MCF 10A (cell line): ENCODE results near the gene KLHL21. TPM values are rescaled to one million over a fixed set of nuclear protein-coding genes. Genes with fewer than 3 reads are reported as not detected.

Experiments used
- BruUV-seq: library from RNA; stranded (reverse); fragments of 400-500 nt; replicated peaks from 2 replicates; lab custom pipeline; 2021; lab: Mats Ljungman, UMichigan
- CTCF ChIA-PET: fragments of 300-600 bp; sonication (Branson Sonifier 250); formaldehyde crosslinking; extraction: SDS; loops from one replicate; lab custom pipeline; 2021; ENCODE audit warnings: antibody characterized with exemption, inconsistent platforms; lab: Yijun Ruan, JAX
- POLR2A ChIA-PET: fragments of 300-600, 350-650 bp; sonication (Branson Sonifier 250); formaldehyde crosslinking; extraction: SDS; loops from one replicate; lab custom pipeline; 2020; ENCODE audit warnings: antibody characterized with exemption, inconsistent platforms; lab: Yijun Ruan, JAX
- DNase-seq: peaks from one replicate; pipeline ENCODE4 v3.0.0-alpha.2; 2018; ENCODE audit not compliant: unreplicated experiment
- H3K27ac Mint-ChIP-seq: one replicate; pipeline ENCODE4 v1.8.0; 2022; ENCODE audit warnings: mild to moderate bottlenecking, low read depth, mixed read lengths; ENCODE audit not compliant: unreplicated experiment
- H3K27me3 Mint-ChIP-seq: one replicate; pipeline ENCODE4 v1.8.0; 2022; ENCODE audit warnings: mixed read lengths; ENCODE audit not compliant: insufficient read depth, unreplicated experiment
- H3K36me3 Mint-ChIP-seq: one replicate; pipeline ENCODE4 v1.8.0; 2022; ENCODE audit warnings: mild to moderate bottlenecking, moderate library complexity, mixed read lengths; ENCODE audit not compliant: insufficient read depth, unreplicated experiment
- H3K4me1 Mint-ChIP-seq: one replicate; pipeline ENCODE4 v1.8.0; 2022; ENCODE audit warnings: mixed read lengths; ENCODE audit not compliant: insufficient read depth, unreplicated experiment
- H3K4me3 Mint-ChIP-seq: one replicate; pipeline ENCODE4 v1.8.0; 2022; ENCODE audit warnings: mild to moderate bottlenecking, moderate library complexity, mixed read lengths; ENCODE audit not compliant: unreplicated experiment
- H3K9me3 Mint-ChIP-seq: one replicate; pipeline ENCODE4 v1.8.0; 2022; ENCODE audit warnings: mixed read lengths; ENCODE audit not compliant: unreplicated experiment
- intact Hi-C: fragments of 100-400 bp; cut with micrococcal nuclease; formaldehyde crosslinking; loops from 2 replicates; pipeline ENCODE4 v1.14.1; 2022
- total RNA-seq: library from RNA; stranded (reverse); gene quantifications from 2 replicates; pipeline ENCODE4 v1.2.3, GENCODE V29; 2022
- TF ChIP-seq, protein P1 (sequence below): fragments of 200-600 bp; IDR thresholded peaks from one replicate; pipeline ENCODE4 v1.8.0; 2022; ENCODE audit warnings: antibody characterized with exemption, mild to moderate bottlenecking; ENCODE audit not compliant: unreplicated experiment

KLHL21 gene
- total RNA-seq, 1 experiment from 2014 or later = 14.0 TPM

GRCh38 chr1:6574025-6574620, 28.5 kb downstream of the KLHL21 start:
- ChIA-PET CTCF (interaction anchor here (2.2 kb wide), 1 partner anchor 20 kb away, joined by 13 read pairs; the partner anchor contains the start of genes NOL9 and TAS1R1), POLR2A (no interaction called here)
- H3K4me3 Mint-ChIP-seq = no peak overlapping the region
- no peaks in the 10 kb centered on the region for H3K36me3 Mint-ChIP-seq
- TF ChIP-seq, protein P1, sequence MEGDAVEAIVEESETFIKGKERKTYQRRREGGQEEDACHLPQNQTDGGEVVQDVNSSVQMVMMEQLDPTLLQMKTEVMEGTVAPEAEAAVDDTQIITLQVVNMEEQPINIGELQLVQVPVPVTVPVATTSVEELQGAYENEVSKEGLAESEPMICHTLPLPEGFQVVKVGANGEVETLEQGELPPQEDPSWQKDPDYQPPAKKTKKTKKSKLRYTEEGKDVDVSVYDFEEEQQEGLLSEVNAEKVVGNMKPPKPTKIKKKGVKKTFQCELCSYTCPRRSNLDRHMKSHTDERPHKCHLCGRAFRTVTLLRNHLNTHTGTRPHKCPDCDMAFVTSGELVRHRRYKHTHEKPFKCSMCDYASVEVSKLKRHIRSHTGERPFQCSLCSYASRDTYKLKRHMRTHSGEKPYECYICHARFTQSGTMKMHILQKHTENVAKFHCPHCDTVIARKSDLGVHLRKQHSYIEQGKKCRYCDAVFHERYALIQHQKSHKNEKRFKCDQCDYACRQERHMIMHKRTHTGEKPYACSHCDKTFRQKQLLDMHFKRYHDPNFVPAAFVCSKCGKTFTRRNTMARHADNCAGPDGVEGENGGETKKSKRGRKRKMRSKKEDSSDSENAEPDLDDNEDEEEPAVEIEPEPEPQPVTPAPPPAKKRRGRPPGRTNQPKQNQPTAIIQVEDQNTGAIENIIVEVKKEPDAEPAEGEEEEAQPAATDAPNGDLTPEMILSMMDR = no peak
- no TSS peak for BruUV-seq
- peaks cover 6% of the 10 kb centered on the region for H3K4me1 Mint-ChIP-seq
- intact Hi-C loops = no loop called here
- H3K27ac Mint-ChIP-seq = no peak overlapping the region
- DNase-seq = no peak
- H3K27me3 Mint-ChIP-seq = peaks cover 6% of the 10 kb centered on the region
- no peaks in the 10 kb centered on the region for H3K9me3 Mint-ChIP-seq

DNA sequence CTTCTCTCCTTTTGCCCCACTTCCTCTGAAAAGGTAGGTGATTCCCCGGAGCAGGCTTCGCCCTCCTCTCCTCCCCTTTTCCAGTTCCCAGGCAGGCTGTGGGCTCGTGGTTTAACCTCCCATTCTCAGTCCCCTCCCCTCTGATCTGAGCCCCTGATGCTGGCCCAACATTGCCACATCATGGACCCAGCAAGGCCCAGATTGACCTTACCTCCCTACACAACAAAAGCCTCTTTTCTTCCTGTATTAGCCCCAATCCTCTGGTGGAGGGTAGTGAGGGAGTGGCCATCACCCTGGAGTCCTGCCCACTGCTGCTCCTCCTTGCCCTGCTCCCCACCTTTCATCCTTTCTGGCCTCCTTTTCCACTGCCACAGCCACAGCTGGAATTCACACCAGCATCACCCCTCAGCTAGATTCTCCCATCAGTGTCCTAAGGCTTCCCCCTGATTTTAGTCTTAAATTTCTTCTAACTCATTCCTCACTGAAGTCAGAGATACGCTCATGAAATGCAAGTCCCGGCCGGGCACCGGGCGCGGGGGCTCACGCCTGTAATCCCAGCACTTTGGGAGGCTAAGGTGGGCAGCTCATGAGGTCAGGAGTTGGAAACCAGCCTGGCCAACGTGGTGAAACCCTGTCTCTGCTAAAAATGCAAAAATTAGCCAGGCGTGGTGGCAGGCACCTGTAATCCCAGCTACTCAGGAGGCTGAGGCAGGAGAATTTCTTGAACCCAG, 29.9 kb downstream of the KLHL21 start:
- intact Hi-C loops = no loop called here
- H3K27me3 Mint-ChIP-seq = peaks cover 13% of the 10 kb centered on the region
- no peaks in the 10 kb centered on the region for H3K36me3 Mint-ChIP-seq
- ChIA-PET POLR2A (no interaction called here), CTCF (interaction anchor here (0.6 to 3.2 kb wide), 3 partner anchors 14 to 326 kb away, joined by 3 to 8 read pairs (median 6); partner anchors contain the start of genes NOL9 and TAS1R1)
- peak overlapping the region; percentile 13 for H3K27ac Mint-ChIP-seq
- TF ChIP-seq, protein P1 = no peak
- no peaks in the 10 kb centered on the region for H3K4me1 Mint-ChIP-seq
- BruUV-seq = no TSS peak
- H3K4me3 Mint-ChIP-seq = no peak overlapping the region
- H3K9me3 Mint-ChIP-seq = no peaks in the 10 kb centered on the region
- no peak for DNase-seq

DNA sequence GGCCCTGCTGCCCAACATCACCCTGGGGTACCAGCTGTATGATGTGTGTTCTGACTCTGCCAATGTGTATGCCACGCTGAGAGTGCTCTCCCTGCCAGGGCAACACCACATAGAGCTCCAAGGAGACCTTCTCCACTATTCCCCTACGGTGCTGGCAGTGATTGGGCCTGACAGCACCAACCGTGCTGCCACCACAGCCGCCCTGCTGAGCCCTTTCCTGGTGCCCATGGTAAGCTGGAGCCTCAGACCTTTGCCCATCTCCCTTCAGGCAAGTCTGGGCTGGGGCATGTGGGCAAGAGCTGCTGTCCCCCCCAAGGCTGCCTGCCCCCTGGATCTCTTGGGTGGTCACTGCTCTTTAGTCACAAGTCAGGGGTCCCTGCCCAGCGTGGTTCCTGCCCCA, 31.7 kb downstream of the KLHL21 start:
- H3K9me3 Mint-ChIP-seq = no peaks in the 10 kb centered on the region
- intact Hi-C loops = no loop called here
- BruUV-seq = no TSS peak
- no peaks in the 10 kb centered on the region for H3K4me1 Mint-ChIP-seq
- H3K36me3 Mint-ChIP-seq = no peaks in the 10 kb centered on the region
- CTCF ChIA-PET = interaction anchor here (0.6 to 3.2 kb wide), 3 partner anchors 16 to 462 kb away, joined by 3 to 8 read pairs (median 6); partner anchors contain the start of genes NOL9 and TAS1R1
- TF ChIP-seq, protein P1 = no peak
- H3K27ac Mint-ChIP-seq = no peak overlapping the region
- peaks cover 13% of the 10 kb centered on the region for H3K27me3 Mint-ChIP-seq
- H3K4me3 Mint-ChIP-seq = no peak overlapping the region
- no peak for DNase-seq
- POLR2A ChIA-PET = interaction anchor here (0.6 to 0.7 kb wide), 2 partner anchors 11 to 82 kb away, joined by 4 read pairs; no protein-coding TSS in a partner anchor

- POLR2A ChIA-PET = interaction anchor here (0.5 kb wide), 1 partner anchor 10 kb away, joined by 3 read pairs; the partner anchor contains the start of gene ZBTB48
- Mint-ChIP-seq H3K9me3 (no peaks in the 10 kb centered on the region), H3K4me1 (no peaks in the 10 kb centered on the region), H3K27me3 (peaks cover 13% of the 10 kb centered on the region), H3K27ac (no peak overlapping the region), H3K36me3 (no peaks in the 10 kb centered on the region), H3K4me3 (no peak overlapping the region)
- intact Hi-C loops = no loop called here
- BruUV-seq = no TSS peak
- no peak for DNase-seq
- TF ChIP-seq, protein P1 = no peak
- CTCF ChIA-PET = interaction anchor here (1.3 to 3.2 kb wide), 2 partner anchors 15 to 30 kb away, joined by 5 to 8 read pairs; partner anchors contain the start of genes NOL9 and TAS1R1
Observed at GRCh38 chr1:6570100-6570499, 32.6 kb downstream of the KLHL21 start.
